B cell (primary cell): Measurements from ENCODE around the gene PLCB4.

Experiments
- CTCF ChIP-seq: fragments of 200-600 bp; IDR thresholded peaks from one replicate; pipeline ENCODE4 v1.8.0; 2022; ENCODE audit warnings: antibody characterized with exemption, mild to moderate bottlenecking
- EZH2 ChIP-seq: IDR thresholded peaks from 2 replicates; pipeline ENCODE4 v1.6.1; 2012; ENCODE audit warnings: borderline replicate concordance, low read depth, mild to moderate bottlenecking, moderate library complexity, low read length; ENCODE audit not compliant: insufficient read depth, poor library complexity, severe bottlenecking

GRCh38 chr20:9177278-9177677 is 108.4 kb downstream of the PLCB4 start:
- TF ChIP-seq CTCF (no peak), EZH2 (no peak)
